Measurements from ENCODE around the gene PSAT1. TPM values are rescaled to one million over a fixed set of nuclear protein-coding genes. Genes with fewer than 3 reads are reported as not detected.

PSAT1 gene
- total and polyA plus RNA-seq, 2 of the 8 experiments (the other 6 are each of a cell fraction or from before 2014, with no cell fraction given) = 204 to 341 TPM

DNA sequence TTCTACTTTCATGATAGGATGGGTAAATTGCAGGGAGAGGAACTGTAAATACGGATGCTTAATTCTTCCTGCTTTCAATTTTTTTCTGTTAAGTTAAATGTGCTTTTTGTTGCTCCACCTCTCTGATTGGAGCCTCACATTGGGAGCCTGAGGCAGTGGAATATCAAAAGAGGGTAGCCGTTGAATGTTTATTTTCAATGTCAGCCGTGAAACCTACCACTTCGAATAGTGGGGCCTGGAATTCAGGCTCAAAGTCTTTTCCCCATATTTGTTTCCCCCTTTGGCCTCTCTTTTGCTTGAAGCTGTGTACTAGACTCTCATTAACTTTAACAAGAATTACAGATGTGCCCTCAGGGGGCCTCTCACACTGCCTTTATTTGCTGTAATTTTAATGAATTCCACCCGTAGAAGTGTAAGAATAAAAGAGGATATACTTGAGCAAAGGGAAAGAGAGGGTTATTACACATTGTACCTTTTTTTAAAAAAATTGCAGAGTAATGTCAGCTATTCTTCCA, 29.0 kb downstream of the PSAT1 start (continued):
- TF ChIP-seq RAD21 (IDR thresholded peaks at IDR 0.05 in 1 of 2, conservative IDR thresholded peaks at IDR 0.05 in 1 of 2; ENCODE audit: low read depth in 2 of 2, low read length in 2 of 2) (no peak), CTBP2 (IDR thresholded peaks at IDR 0.05; ENCODE audit: borderline replicate concordance, insufficient read depth, insufficient read length, low read length) (no peak), CBX5 (IDR thresholded peaks at IDR 0.05; ENCODE audit: low read depth, low read length) (no peak), KDM5A (IDR thresholded peaks at IDR 0.05; ENCODE audit: low read length) (no peak), SIRT6 (IDR thresholded peaks at IDR 0.05; ENCODE audit: low read length) (no peak), EGR1 (IDR thresholded peaks at IDR 0.05; ENCODE audit: borderline replicate concordance, low read depth, low read length) (no peak), SIN3A (conservative IDR thresholded peaks at IDR 0.05 in 1 of 2, IDR thresholded peaks at IDR 0.05 in 1 of 2; ENCODE audit: low read depth in 1 of 2, low read length in 2 of 2) (no peak), HDAC2 (IDR thresholded peaks at IDR 0.05; ENCODE audit: borderline replicate concordance in 1 of 2, low read depth in 2 of 2, low read length in 2 of 2) (no peak), CREB1 (IDR thresholded peaks at IDR 0.05) (no peak), MAFK (IDR thresholded peaks at IDR 0.05; ENCODE audit: low read depth, low read length) (no peak), RBBP5 (IDR thresholded peaks at IDR 0.05; ENCODE audit: borderline replicate concordance, low read depth, low read length) (no peak), CEBPB (IDR thresholded peaks at IDR 0.05; ENCODE audit: low read depth, low read length) (no peak)

Data from H1 (cell line).